Body of pancreas (tissue), 4 donors: ENCODE data around the gene HNRNPH2.

Source experiments
- CTCF ChIP-seq, 7 experiments: fragments of 450-650 bp in 4 of 7; fragments of 200-600 bp in 3 of 7; sonication (generic) in 3 of 7; IDR thresholded peaks; one replicate each; pipeline ENCODE4 v1.5.1; 2016 to 2019; ENCODE audit warnings: antibody characterized with exemption in 7 of 7
- POLR2A ChIP-seq, 3 donors: fragments of 450-650 bp; IDR thresholded peaks; one replicate each; pipeline ENCODE4 v1.6.1; 2016; ENCODE audit warnings: antibody characterized with exemption in 3 of 3, mild to moderate bottlenecking in 2 of 3

GRCh38 chrX:101391831-101392230 lies 16.2 kb upstream of the HNRNPH2 start:
- no peak for TF ChIP-seq CTCF (IDR thresholded peaks at IDR 0.05)
- TF ChIP-seq POLR2A (IDR thresholded peaks at IDR 0.05) = no peak
